Subcutaneous abdominal adipose tissue (tissue), 5 donors: ENCODE measurements around the gene TBX1.

Experiments
- H3K27ac ChIP-seq: one replicate; pipeline ENCODE4 v1.7.0; 2013; ENCODE audit warnings: low read depth, mild to moderate bottlenecking, inconsistent platforms, low read length, moderate library complexity
- H3K27me3 ChIP-seq, 5 donors: one replicate each; pipeline ENCODE4 v1.7.0; 2013; ENCODE audit warnings: low read length in 5 of 5, inconsistent platforms in 1 of 5; ENCODE audit not compliant: control insufficient read depth in 5 of 5, insufficient read depth in 4 of 5
- H3K36me3 ChIP-seq, 5 donors: one replicate each; pipeline ENCODE4 v1.7.0; 2013; ENCODE audit warnings: low read length in 5 of 5; ENCODE audit not compliant: control insufficient read depth in 5 of 5, insufficient read depth in 5 of 5
- H3K4me1 ChIP-seq, 5 donors: one replicate each; pipeline ENCODE4 v1.7.0; 2013; ENCODE audit warnings: low read length in 5 of 5, mild to moderate bottlenecking in 3 of 5, moderate library complexity in 1 of 5; ENCODE audit not compliant: control insufficient read depth in 5 of 5, insufficient read depth in 5 of 5
- H3K4me3 ChIP-seq, 5 donors: one replicate each; pipeline ENCODE4 v1.7.0; 2013; ENCODE audit warnings: low read length in 5 of 5, low read depth in 1 of 5
- H3K9ac ChIP-seq, 5 donors: one replicate each; pipeline ENCODE4 v1.7.0; 2013; ENCODE audit warnings: low read length in 5 of 5, mild to moderate bottlenecking in 4 of 5, moderate library complexity in 3 of 5
- H3K9me3 ChIP-seq, 5 donors: one replicate each; pipeline ENCODE4 v1.7.0; 2013; ENCODE audit warnings: low read length in 5 of 5; ENCODE audit not compliant: control insufficient read depth in 5 of 5
- donor health status: healthy.
- donor health status: healthy.
- donor health status: healthy.
- donor health status: healthy.
- donor health status: healthy.

Gene TBX1

DNA sequence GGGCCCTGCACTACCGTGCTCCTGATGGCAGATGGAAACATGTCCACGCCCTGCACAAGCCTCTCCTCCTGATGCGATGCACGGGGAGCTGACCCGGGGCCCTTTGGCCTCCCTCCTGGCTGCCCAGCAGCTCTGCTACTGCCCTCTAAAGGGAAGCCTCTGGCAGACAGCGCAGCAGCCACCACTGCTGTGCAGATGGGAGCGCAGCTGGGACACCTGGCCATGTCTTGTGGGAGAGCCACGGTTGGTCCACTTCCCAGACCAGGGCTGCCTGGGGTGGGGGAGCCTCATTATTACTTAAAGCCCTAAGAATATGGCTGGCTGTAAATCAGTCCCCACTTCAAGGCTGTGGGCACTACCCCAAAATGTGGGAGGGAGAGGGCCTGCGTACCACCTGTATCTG lies 38.3 kb downstream of the TBX1 start:
- Histone ChIP-seq H3K27ac (no peak overlapping the region), H3K9me3 (no peaks in the 10 kb centered on the region), H3K27me3 (peaks cover 0 to 4% (median 0%) of the 10 kb centered on the region in 5 donors), H3K4me3 (no peak overlapping the region), H3K36me3 (peaks cover 0 to 3% (median 0%) of the 10 kb centered on the region in 5 donors), H3K9ac (no peak overlapping the region), H3K4me1 (peaks cover 0 to 28% (median 18%) of the 10 kb centered on the region in 5 donors)

DNA sequence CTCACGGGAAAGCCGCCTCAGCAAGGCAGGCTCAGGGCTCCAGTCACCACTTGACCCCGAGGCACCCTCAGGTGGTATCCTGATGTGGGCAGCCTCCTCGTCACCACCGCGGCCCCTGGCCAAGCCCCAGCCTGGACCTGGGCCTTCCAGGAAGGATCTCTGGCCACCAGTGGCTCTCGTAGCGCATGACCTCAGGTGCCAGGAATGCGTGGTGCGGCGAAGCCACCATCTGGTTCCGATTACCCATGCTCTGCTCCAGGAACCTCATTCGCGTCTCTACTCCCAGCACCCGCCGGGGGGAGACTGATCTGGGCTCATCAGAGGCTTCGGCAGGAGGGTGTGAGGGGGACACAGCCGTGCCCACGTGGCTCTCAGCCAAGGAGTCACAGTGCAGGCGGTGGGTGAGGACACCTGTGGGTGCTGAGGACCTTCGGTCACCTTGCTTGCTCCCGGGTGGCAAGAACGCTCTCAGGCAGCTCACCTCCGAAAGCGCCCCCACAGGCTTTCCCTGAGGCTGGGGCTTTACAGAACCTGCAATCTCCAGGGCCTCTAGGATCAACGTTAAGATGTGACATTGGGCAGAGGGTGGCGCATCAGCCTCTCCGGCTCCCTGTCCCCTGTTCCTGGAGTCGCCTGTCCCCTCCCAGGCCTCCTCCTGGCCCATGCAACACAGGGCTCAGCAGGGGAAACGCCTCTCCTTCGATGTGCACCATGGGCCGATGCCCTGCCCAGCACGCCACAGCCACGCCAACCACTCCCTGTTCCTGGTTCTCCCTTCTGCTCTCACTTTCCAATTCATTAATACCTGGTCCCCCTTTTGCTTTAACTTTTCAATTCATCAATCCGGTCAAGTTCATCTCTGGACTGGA lies 39.0 kb downstream of the TBX1 start:
- Histone ChIP-seq H3K36me3 (peaks cover 0 to 3% (median 0%) of the 10 kb centered on the region in 5 donors), H3K27me3 (peaks cover 0 to 4% (median 0%) of the 10 kb centered on the region in 5 donors), H3K4me1 (peaks cover 0 to 28% (median 18%) of the 10 kb centered on the region in 5 donors)

DNA sequence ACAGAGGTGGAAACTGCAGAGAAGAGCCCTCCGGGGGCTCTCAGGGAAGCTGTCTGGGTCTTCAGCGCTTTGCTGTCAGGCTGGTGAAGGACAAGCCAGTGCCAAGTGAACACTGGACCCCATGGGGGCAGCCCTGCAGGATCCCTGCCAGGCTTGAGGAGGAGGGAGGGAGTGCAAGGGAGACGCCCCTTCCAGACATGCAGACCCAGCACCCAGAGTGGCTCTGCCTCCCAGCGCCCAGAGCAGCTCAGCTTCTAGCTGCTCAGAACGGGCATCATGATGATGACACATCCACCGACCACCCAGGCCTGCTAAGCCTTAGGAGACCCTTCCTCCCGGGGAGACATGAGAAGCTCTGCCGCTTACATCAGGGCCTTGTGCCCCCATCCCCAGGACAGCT lies 39.7 kb downstream of the TBX1 start:
- Histone ChIP-seq H3K9me3 (no peaks in the 10 kb centered on the region), H3K27me3 (peaks cover 0 to 4% (median 0%) of the 10 kb centered on the region in 5 donors), H3K36me3 (peaks cover 0 to 3% (median 0%) of the 10 kb centered on the region in 5 donors), H3K9ac (no peak overlapping the region), H3K4me1 (peaks cover 0 to 24% (median 18%) of the 10 kb centered on the region in 5 donors), H3K27ac (no peak overlapping the region), H3K4me3 (no peak overlapping the region)

More for the DNA sequence above, 39.0 kb downstream of the TBX1 start:
- no peak overlapping the region for H3K4me3 ChIP-seq
- no peak overlapping the region for H3K9ac ChIP-seq
- no peaks in the 10 kb centered on the region for H3K9me3 ChIP-seq
- H3K27ac ChIP-seq: no peak overlapping the region

DNA sequence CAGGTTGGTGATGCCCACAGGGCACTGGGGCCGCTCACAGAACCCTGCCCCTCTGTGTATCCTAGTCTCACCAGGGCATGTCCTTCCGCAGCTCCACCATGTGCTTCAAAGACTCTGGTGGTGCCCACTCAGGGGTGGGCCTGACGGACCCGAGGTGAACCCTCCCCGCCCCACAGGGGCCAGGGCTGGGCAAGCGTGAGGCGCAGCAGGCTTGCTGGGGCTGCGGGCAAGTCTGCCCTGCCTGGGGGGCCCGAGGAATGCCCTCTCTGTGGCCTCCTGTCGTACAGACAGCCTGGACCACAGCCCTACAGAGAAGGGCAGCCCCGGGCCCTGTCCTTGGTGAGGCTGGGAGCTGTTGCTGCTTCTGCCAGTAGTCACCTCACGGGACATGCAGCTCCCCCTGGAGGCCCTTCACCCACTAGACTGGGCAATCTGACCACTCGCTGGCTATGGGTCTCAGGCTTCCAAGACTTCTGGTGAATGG lies 40.2 kb downstream of the TBX1 start:
- peaks cover 0 to 4% (median 0%) of the 10 kb centered on the region in 5 donors for H3K27me3 ChIP-seq
- H3K9ac ChIP-seq: no peak overlapping the region
- no peaks in the 10 kb centered on the region for H3K9me3 ChIP-seq
- no peak overlapping the region for H3K4me3 ChIP-seq
- no peak overlapping the region for H3K27ac ChIP-seq
- peaks cover 0 to 26% (median 20%) of the 10 kb centered on the region in 5 donors for H3K4me1 ChIP-seq
- H3K36me3 ChIP-seq: peaks cover 0 to 3% (median 0%) of the 10 kb centered on the region in 5 donors

DNA sequence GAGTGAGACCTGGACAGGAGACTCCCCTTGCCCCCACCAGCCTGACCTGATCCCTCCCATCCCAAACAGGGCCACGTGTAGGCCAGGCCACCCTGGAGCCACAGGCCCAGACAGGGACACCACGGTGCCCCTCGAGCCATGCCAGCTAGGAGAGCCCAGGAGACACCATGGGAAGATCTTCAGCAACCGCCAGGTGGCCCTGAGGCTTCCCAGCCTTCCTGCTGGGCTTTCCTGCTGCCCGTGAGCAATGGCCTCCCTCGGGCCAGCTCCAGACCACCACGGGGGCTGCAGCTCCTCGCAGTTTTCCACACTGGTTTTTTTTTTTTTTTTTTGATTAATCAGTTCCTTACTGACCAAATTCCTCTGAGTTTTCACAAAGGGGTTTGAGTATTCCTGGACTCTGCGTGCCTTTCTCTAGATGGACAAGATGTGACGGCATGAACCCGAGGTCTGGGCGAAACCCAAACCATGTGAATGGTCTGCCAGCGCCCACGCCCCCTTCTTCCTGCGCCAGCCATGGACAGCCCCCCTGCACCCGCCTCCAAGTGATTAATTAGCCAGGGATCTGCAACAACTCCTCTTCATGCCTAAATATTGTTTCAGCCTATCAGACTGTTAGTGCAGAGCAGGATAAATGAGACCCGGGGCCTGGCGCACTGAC lies 40.9 kb downstream of the TBX1 start:
- Histone ChIP-seq H3K9me3 (no peaks in the 10 kb centered on the region), H3K27ac (no peak overlapping the region), H3K4me3 (no peak overlapping the region), H3K9ac (no peak overlapping the region), H3K36me3 (peaks cover 0 to 3% (median 2%) of the 10 kb centered on the region in 5 donors), H3K27me3 (peaks cover 0 to 4% (median 0%) of the 10 kb centered on the region in 5 donors), H3K4me1 (peaks cover 0 to 31% (median 27%) of the 10 kb centered on the region in 5 donors)

DNA sequence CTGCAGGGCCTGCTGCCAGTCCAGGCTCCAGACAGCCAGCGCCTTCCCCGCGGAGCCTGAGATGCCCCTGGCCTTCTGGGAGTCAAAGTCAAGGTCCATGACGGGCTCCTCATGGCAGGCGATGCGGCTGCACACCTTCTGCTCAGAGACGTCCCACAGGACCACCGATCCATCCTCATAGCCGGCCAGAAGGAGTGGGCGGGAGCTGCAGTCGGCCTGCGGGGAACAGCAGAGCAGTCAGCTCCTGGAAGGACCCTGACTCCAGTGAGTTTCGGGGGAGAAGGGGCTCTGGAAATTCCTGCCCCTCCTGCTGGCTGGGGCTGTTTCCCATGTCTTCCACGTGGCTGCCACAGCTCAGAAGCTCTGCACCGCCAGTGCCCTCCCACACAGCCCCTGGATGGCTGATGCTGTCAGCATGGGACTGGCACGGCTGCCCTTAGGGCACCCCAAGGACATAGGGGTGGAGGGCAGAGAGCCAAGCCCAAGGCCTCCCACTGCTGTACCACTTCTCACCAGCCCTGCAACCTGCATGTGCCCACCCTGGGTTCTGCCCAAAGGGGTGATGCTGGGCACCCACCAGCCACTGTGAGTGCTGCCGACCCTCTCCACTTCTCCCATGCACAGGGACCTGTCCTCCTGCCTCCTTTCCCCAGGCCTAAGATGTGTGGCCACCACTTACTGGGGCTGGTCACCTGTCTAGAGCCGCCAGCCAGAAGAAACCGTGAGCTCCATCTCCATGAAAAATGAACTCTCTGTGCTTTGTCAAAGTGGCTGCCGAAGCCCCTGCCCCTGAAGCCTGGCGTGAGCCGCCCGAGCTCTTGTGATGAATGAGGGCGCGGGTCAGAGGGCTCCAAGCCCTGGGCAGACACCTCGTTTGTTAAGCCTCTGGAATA lies 41.7 kb downstream of the TBX1 start:
- Histone ChIP-seq H3K9ac (no peak overlapping the region), H3K36me3 (peaks cover 0 to 3% (median 2%) of the 10 kb centered on the region in 5 donors), H3K27ac (no peak overlapping the region), H3K4me1 (peaks cover 0 to 32% (median 30%) of the 10 kb centered on the region in 5 donors), H3K27me3 (peaks cover 0 to 4% (median 0%) of the 10 kb centered on the region in 5 donors), H3K4me3 (no peak overlapping the region), H3K9me3 (no peaks in the 10 kb centered on the region)

DNA sequence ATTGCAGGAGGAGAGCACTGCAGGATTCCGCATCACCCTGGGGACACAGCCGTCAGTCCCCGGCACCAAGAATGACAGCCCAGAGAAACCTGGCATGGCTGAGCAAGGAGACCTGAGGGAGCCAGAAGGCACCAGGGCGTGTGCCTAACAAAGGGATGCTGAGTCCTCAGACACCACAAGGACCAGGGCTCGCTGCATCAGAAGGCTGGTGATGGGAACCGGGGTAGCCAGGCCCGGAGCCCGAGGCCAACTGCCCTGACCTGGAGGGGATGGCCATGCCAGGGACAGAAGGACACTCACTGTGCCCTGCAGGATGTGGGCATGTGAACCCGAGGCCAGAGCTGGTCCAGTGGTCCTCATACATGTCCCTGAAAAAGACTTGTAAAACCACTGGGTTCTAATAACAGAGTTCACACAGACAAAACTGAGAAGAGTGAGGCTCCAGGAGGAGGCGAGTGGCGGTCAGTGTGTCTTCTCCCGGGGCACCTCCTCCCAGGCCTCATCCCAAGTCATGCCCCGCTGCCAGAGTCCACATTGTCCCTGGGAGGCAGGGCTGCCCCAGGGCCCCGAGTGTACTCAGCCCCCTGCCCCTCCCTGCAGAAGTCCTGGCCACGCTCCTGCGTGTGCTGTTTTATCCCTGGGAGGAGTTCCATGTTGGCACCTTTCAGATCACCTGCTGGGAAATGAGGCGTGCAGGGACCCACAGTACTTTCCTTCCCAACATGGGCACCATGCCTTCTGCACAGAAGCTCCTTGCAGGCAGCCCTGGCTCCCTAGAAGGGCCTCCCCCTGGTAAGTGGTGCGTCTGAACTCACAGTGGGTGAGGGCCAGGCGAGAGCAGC lies 42.5 kb downstream of the TBX1 start:
- Histone ChIP-seq H3K4me3 (no peak overlapping the region), H3K27me3 (peaks cover 0 to 4% (median 0%) of the 10 kb centered on the region in 5 donors), H3K9me3 (no peaks in the 10 kb centered on the region), H3K4me1 (peaks cover 0 to 32% (median 30%) of the 10 kb centered on the region in 5 donors), H3K9ac (no peak overlapping the region), H3K36me3 (peaks cover 0 to 3% (median 2%) of the 10 kb centered on the region in 5 donors), H3K27ac (no peak overlapping the region)

DNA sequence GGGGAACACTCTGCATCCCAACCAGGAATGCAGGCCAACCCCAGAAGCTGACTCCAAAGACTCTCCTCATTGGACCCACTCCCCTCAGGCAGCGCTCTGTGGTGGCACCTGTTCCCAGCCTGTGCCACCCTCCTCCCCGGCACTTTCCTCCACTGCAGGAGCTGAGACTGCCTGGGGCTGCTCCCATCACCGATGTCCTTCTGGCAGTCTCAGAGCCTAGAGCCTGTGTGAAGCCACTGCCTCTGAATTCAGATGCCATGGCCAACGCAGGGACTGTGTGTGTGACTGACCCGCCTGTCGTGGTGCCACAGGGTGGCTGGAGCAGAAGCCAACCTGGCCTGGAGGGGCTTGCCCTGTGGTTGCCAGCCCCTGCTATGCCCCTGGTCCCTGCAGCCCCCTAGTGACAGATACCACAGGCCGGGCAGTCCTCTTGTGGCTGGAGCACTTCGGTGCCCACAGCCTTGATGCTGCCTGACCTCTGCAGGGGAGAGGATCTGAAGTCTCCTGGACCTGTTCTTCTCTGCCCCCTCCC lies 43.2 kb downstream of the TBX1 start:
- Histone ChIP-seq H3K36me3 (peaks cover 0 to 3% (median 2%) of the 10 kb centered on the region in 5 donors), H3K27ac (no peak overlapping the region), H3K4me3 (no peak overlapping the region), H3K9me3 (no peaks in the 10 kb centered on the region), H3K9ac (no peak overlapping the region), H3K4me1 (peaks cover 0 to 32% (median 26%) of the 10 kb centered on the region in 5 donors), H3K27me3 (peaks cover 0 to 4% (median 0%) of the 10 kb centered on the region in 5 donors)
